PC-3 (cell line): ENCODE results near the gene CMSS1.

Source experiments
- EZH2 ChIP-seq: fragments of 300-600 bp; sonication (generic); IDR thresholded peaks from one replicate; pipeline ENCODE4 v1.6.1; 2017; ENCODE audit warnings: antibody characterized with exemption, mild to moderate bottlenecking, low read length; ENCODE audit not compliant: unreplicated experiment
- TF ChIP-seq, protein P1 (sequence below): fragments of 300-600 bp; sonication (generic); conservative IDR thresholded peaks from 2 replicates; pipeline ENCODE4 v1.5.1; 2017; ENCODE audit warnings: antibody characterized with exemption, low read depth, mild to moderate bottlenecking, low read length

DNA sequence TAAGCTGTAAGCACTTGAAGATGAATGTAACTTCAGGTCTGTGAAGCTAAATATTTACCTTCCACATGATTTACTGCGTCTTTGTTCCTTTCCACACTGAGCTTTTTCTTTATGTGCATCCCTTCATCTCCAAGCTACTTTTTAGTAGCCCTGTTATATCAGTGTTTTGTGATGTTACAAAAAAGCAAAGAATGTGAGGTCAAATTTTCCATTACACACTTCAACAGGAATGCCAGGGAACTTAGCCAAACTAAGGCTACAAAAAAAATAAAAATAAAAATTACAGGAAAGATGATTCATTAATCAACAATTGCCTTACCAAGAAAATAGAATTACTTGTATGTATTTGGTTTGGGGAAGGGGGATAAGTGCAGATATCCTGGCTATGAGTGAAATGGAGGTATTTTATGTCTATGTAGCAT is 223.7 kb downstream of the CMSS1 start:
- TF ChIP-seq, protein P1, sequence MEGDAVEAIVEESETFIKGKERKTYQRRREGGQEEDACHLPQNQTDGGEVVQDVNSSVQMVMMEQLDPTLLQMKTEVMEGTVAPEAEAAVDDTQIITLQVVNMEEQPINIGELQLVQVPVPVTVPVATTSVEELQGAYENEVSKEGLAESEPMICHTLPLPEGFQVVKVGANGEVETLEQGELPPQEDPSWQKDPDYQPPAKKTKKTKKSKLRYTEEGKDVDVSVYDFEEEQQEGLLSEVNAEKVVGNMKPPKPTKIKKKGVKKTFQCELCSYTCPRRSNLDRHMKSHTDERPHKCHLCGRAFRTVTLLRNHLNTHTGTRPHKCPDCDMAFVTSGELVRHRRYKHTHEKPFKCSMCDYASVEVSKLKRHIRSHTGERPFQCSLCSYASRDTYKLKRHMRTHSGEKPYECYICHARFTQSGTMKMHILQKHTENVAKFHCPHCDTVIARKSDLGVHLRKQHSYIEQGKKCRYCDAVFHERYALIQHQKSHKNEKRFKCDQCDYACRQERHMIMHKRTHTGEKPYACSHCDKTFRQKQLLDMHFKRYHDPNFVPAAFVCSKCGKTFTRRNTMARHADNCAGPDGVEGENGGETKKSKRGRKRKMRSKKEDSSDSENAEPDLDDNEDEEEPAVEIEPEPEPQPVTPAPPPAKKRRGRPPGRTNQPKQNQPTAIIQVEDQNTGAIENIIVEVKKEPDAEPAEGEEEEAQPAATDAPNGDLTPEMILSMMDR = no peak
- no peak for TF ChIP-seq EZH2
